B cell (primary cell): ENCODE data around the gene DMXL2. TPM values are rescaled to one million over a fixed set of nuclear protein-coding genes. Genes with fewer than 3 reads are reported as not detected.

ENCODE experiments used
- ATAC-seq: fragments of 200-7000 bp; cut with Tn5 transposase; one replicate; pipeline ENCODE4 v1.10.0; 2021; ENCODE audit warnings: low read depth, mild to moderate bottlenecking, moderate number of reproducible peaks, moderate library complexity
- CTCF ChIA-PET: fragments of 350-600 bp; sonication (Branson Sonifier 250); formaldehyde crosslinking; loops from one replicate; lab custom pipeline; 2021; ENCODE audit warnings: antibody characterized with exemption, inconsistent platforms; lab: Charles Lee
- POLR2A ChIA-PET: fragments of 350-600 bp; sonication (Branson Sonifier 250); formaldehyde crosslinking; loops from one replicate; lab custom pipeline; 2021; ENCODE audit warnings: antibody characterized with exemption; lab: Charles Lee
- DNase-seq: peaks from one replicate; pipeline ENCODE4 v3.0.0; 2013
- H2AFZ ChIP-seq: 2 replicates; pipeline ENCODE4 v1.6.1; 2012; ENCODE audit warnings: mild to moderate bottlenecking, low read depth, low read length; ENCODE audit not compliant: insufficient read depth, poor library complexity, severe bottlenecking
- H3K27ac ChIP-seq, 2 donors: 1 replicate in 1 of 2; 2 replicates in 1 of 2; pipeline ENCODE4 v1.5.1; 2012 to 2013; ENCODE audit warnings: low read length in 2 of 2, mild to moderate bottlenecking in 2 of 2, moderate library complexity in 1 of 2
- H3K27me3 ChIP-seq, 4 experiments: fragments of 200-600 bp in 1 of 4; sonication (generic) in 1 of 4; replicated peaks in 1 of 4; 1 replicate in 2 of 4; 2 replicates in 2 of 4; pipeline versions ENCODE4 v1.6.1 to v1.7.0; 2013 to 2016; ENCODE audit warnings: low read length in 3 of 4, mild to moderate bottlenecking in 2 of 4, mixed read lengths in 1 of 4, moderate library complexity in 1 of 4; ENCODE audit not compliant: insufficient read depth in 4 of 4, control insufficient read depth in 3 of 4; ENCODE audit errors: control extremely low read depth in 1 of 4
- H3K36me3 ChIP-seq, 2 experiments: replicated peaks in 1 of 2; 1 replicate in 1 of 2; 2 replicates in 1 of 2; pipeline versions ENCODE4 v1.6.1 to v1.7.1; 2013; ENCODE audit warnings: low read length in 1 of 2; ENCODE audit not compliant: insufficient read depth in 2 of 2, control insufficient read depth in 1 of 2; ENCODE audit errors: control extremely low read depth in 1 of 2, extremely low read depth in 1 of 2
- H3K4me1 ChIP-seq, 2 donors: fragments of 200-600 bp in 1 of 2; sonication (generic) in 1 of 2; 1 replicate in 1 of 2; 2 replicates in 1 of 2; pipeline versions ENCODE4 v1.5.1 to v1.6.1; 2013 to 2017; ENCODE audit warnings: low read length in 2 of 2; ENCODE audit not compliant: control insufficient read depth in 2 of 2, insufficient read depth in 2 of 2
- H3K4me2 ChIP-seq: replicated peaks from 2 replicates; pipeline ENCODE3; 2012; ENCODE audit warnings: mild to moderate bottlenecking, low read depth, low read length; ENCODE audit not compliant: poor library complexity, severe bottlenecking
- H3K4me3 ChIP-seq, 5 experiments: fragments of 200-600 bp in 1 of 5; sonication (generic) in 1 of 5; 1 replicate in 3 of 5; 2 replicates in 2 of 5; pipeline versions ENCODE4 v1.5.1 to v1.7.0; 2011 to 2016; ENCODE audit warnings: low read length in 4 of 5, mild to moderate bottlenecking in 4 of 5, low read depth in 2 of 5, control low read depth in 1 of 5, moderate library complexity in 1 of 5; ENCODE audit not compliant: insufficient read depth in 1 of 5; ENCODE audit errors: control extremely low read depth in 1 of 5, extremely low read depth in 1 of 5
- H3K79me2 ChIP-seq: fragments of 200-600 bp; sonication (generic); one replicate; pipeline ENCODE4 v1.6.0; 2016; ENCODE audit warnings: low read length; ENCODE audit not compliant: control insufficient read depth, insufficient read depth
- H3K9ac ChIP-seq: fragments of 200-600 bp; sonication (generic); 2 replicates; pipeline ENCODE4 v1.6.1; 2017; ENCODE audit warnings: mild to moderate bottlenecking, low read length, moderate library complexity
- H3K9me3 ChIP-seq, 3 donors: one replicate each; pipeline versions ENCODE4 v1.6.1 to v1.7.1; 2013; ENCODE audit warnings: low read length in 2 of 3; ENCODE audit not compliant: control insufficient read depth in 2 of 3, insufficient read depth in 1 of 3; ENCODE audit errors: control extremely low read depth in 1 of 3
- H4K20me1 ChIP-seq: 2 replicates; pipeline ENCODE4 v1.6.0; 2012; ENCODE audit warnings: mild to moderate bottlenecking, low read length; ENCODE audit not compliant: insufficient read depth, control insufficient read depth, poor library complexity, severe bottlenecking
- H3K27ac Mint-ChIP-seq: one replicate; pipeline ENCODE4 v1.8.0; 2021; ENCODE audit warnings: mixed read lengths
- H3K27me3 Mint-ChIP-seq: one replicate; pipeline ENCODE4 v1.8.0; 2021; ENCODE audit warnings: mixed read lengths
- H3K4me1 Mint-ChIP-seq: one replicate; pipeline ENCODE4 v1.8.0; 2021; ENCODE audit warnings: mixed read lengths
- H3K4me3 Mint-ChIP-seq: one replicate; pipeline ENCODE4 v1.8.0; 2021; ENCODE audit warnings: mixed read lengths
- H3K9me3 Mint-ChIP-seq: one replicate; pipeline ENCODE4 v1.8.0; 2022; ENCODE audit warnings: mixed read lengths; ENCODE audit not compliant: insufficient read depth
- EZH2 ChIP-seq: IDR thresholded peaks from 2 replicates; pipeline ENCODE4 v1.6.1; 2012; ENCODE audit warnings: borderline replicate concordance, low read depth, mild to moderate bottlenecking, moderate library complexity, low read length; ENCODE audit not compliant: insufficient read depth, poor library complexity, severe bottlenecking
- WGBS: methylation state at CpG from one replicate; pipeline ENCODE4 v1.1.5; 2013; ENCODE audit warnings: missing lambda C conversion rate; ENCODE audit not compliant: insufficient coverage; 5-methylcytosine and 5-hydroxymethylcytosine counted together
- intact Hi-C: fragments of 100-400 bp; cut with micrococcal nuclease; formaldehyde crosslinking; loops from one replicate; pipeline ENCODE4 v1.10.0; 2022
- polyA plus RNA-seq: library from polyadenylated mRNA; depleted of rRNA; stranded (reverse); fragments of >200 nt; gene quantifications from 2 replicates; pipeline ENCODE4 v1.2.3, GENCODE V29; 2012
- total RNA-seq, 2 donors: library from RNA; stranded (reverse); fragments of 120-200 nt in 1 of 2; gene quantifications; 1 replicate in 1 of 2; 2 replicates in 1 of 2; pipeline versions ENCODE4 v1.2.3 to v1.2.4, GENCODE V29; 2013 to 2022
- TF ChIP-seq, protein P1 (sequence below): fragments of 200-600 bp; IDR thresholded peaks from one replicate; pipeline ENCODE4 v1.8.0; 2022; ENCODE audit warnings: antibody characterized with exemption, mild to moderate bottlenecking

DMXL2 gene
- total and polyA plus RNA-seq, 2 donors (not counting 1 experiment from before 2014, with no cell fraction given): 1.4 to 5.6 TPM

DNA sequence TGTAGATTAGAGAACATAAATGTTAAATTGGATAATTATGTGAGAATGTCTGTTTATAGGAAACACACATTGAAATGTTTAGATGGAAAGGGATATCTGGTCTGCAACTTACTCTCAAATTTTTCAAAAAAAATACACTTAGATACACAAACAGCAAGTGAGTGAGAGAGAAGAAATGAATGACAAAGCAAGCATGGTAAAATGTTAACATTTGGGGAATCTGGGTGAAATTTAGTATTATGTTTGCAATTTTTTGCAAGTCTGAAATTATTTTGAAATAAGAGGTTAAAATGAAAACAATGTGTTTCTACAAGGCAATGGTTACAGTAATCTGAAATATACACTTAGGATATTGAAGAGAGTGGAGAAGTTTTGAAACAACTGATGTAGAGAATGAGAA is 146.8 kb downstream of the DMXL2 start:
- H3K4me3 Mint-ChIP-seq: no peak overlapping the region
- no peaks in the 10 kb centered on the region for H3K79me2 ChIP-seq
- DNase-seq (no peak), ATAC-seq (no peak)
- no peak for TF ChIP-seq EZH2
- TF ChIP-seq, protein P1, sequence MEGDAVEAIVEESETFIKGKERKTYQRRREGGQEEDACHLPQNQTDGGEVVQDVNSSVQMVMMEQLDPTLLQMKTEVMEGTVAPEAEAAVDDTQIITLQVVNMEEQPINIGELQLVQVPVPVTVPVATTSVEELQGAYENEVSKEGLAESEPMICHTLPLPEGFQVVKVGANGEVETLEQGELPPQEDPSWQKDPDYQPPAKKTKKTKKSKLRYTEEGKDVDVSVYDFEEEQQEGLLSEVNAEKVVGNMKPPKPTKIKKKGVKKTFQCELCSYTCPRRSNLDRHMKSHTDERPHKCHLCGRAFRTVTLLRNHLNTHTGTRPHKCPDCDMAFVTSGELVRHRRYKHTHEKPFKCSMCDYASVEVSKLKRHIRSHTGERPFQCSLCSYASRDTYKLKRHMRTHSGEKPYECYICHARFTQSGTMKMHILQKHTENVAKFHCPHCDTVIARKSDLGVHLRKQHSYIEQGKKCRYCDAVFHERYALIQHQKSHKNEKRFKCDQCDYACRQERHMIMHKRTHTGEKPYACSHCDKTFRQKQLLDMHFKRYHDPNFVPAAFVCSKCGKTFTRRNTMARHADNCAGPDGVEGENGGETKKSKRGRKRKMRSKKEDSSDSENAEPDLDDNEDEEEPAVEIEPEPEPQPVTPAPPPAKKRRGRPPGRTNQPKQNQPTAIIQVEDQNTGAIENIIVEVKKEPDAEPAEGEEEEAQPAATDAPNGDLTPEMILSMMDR: no peak
- POLR2A ChIA-PET: no interaction called here
- H3K4me3 ChIP-seq: no peak overlapping the region
- H3K9me3 Mint-ChIP-seq: no peaks in the 10 kb centered on the region
- H3K4me2 ChIP-seq: no peak overlapping the region
- H3K27ac ChIP-seq: no peak overlapping the region
- no peak overlapping the region for H2AFZ ChIP-seq
- CTCF ChIA-PET: no interaction called here
- intact Hi-C loops: no loop called here
- no peaks in the 10 kb centered on the region for H3K36me3 ChIP-seq
- no peaks in the 10 kb centered on the region for H4K20me1 ChIP-seq
- no peaks in the 10 kb centered on the region for H3K27me3 ChIP-seq
- H3K9me3 ChIP-seq: no peaks in the 10 kb centered on the region
- H3K27ac Mint-ChIP-seq: no peak overlapping the region
- H3K9ac ChIP-seq: no peak overlapping the region
- no peaks in the 10 kb centered on the region for H3K27me3 Mint-ChIP-seq
- H3K4me1 ChIP-seq: no peaks in the 10 kb centered on the region
- H3K4me1 Mint-ChIP-seq: no peaks in the 10 kb centered on the region

DNA sequence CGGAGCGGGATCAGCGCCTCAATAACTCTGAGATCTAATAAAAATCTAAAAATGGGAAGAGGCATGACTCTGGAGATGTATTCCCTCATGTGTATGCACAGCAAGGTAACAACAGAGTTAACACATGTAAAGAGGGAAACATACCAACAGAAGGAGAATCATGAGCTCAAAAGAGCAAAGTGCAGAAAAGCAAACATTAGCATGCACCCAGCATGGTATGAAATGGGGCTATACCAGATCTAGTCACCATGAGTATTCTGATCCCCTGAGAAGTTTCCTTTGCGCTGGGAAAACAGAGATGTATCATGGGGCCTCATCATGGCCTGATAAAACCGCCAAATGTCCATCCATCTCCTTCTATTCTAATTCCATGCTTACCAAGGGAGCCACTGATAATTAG is 152.1 kb downstream of the DMXL2 start:
- Histone ChIP-seq H3K79me2 (no peaks in the 10 kb centered on the region), H3K9me3 (no peaks in the 10 kb centered on the region), H3K4me1 (no peaks in the 10 kb centered on the region), H3K27me3 (no peaks in the 10 kb centered on the region), H4K20me1 (no peaks in the 10 kb centered on the region), H3K4me2 (no peak overlapping the region), H3K9ac (no peak overlapping the region), H3K36me3 (no peaks in the 10 kb centered on the region), H3K27ac (no peak overlapping the region), H2AFZ (no peak overlapping the region), H3K4me3 (no peak overlapping the region)
- Mint-ChIP-seq H3K27me3 (no peaks in the 10 kb centered on the region), H3K4me1 (no peaks in the 10 kb centered on the region), H3K9me3 (no peaks in the 10 kb centered on the region), H3K27ac (no peak overlapping the region), H3K4me3 (no peak overlapping the region)
- TF ChIP-seq, protein P1: no peak
- no peak for TF ChIP-seq EZH2
- 95% methylated on average over 4 of the region's 5 CpGs for WGBS
- POLR2A ChIA-PET: no interaction called here
- ATAC-seq: no peak
- no peak for DNase-seq
- intact Hi-C loops: no loop called here
- CTCF ChIA-PET: interaction anchor here (1.4 kb wide), 2 partner anchors 9 to 21 kb away, joined by 3 read pairs; no protein-coding TSS in a partner anchor
